Activated CD4-positive, alpha-beta T cell treated with anti-CD3 and anti-CD28 coated beads for 48 hours (primary cell): Measurements from ENCODE around the gene TTLL5.

Experiments used
- DNase-seq: peaks from one replicate; pipeline ENCODE4 v3.0.0-alpha.2; 2020

Gene TTLL5, protein sequence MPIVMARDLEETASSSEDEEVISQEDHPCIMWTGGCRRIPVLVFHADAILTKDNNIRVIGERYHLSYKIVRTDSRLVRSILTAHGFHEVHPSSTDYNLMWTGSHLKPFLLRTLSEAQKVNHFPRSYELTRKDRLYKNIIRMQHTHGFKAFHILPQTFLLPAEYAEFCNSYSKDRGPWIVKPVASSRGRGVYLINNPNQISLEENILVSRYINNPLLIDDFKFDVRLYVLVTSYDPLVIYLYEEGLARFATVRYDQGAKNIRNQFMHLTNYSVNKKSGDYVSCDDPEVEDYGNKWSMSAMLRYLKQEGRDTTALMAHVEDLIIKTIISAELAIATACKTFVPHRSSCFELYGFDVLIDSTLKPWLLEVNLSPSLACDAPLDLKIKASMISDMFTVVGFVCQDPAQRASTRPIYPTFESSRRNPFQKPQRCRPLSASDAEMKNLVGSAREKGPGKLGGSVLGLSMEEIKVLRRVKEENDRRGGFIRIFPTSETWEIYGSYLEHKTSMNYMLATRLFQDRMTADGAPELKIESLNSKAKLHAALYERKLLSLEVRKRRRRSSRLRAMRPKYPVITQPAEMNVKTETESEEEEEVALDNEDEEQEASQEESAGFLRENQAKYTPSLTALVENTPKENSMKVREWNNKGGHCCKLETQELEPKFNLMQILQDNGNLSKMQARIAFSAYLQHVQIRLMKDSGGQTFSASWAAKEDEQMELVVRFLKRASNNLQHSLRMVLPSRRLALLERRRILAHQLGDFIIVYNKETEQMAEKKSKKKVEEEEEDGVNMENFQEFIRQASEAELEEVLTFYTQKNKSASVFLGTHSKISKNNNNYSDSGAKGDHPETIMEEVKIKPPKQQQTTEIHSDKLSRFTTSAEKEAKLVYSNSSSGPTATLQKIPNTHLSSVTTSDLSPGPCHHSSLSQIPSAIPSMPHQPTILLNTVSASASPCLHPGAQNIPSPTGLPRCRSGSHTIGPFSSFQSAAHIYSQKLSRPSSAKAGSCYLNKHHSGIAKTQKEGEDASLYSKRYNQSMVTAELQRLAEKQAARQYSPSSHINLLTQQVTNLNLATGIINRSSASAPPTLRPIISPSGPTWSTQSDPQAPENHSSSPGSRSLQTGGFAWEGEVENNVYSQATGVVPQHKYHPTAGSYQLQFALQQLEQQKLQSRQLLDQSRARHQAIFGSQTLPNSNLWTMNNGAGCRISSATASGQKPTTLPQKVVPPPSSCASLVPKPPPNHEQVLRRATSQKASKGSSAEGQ (N-terminal part only)

DNA sequence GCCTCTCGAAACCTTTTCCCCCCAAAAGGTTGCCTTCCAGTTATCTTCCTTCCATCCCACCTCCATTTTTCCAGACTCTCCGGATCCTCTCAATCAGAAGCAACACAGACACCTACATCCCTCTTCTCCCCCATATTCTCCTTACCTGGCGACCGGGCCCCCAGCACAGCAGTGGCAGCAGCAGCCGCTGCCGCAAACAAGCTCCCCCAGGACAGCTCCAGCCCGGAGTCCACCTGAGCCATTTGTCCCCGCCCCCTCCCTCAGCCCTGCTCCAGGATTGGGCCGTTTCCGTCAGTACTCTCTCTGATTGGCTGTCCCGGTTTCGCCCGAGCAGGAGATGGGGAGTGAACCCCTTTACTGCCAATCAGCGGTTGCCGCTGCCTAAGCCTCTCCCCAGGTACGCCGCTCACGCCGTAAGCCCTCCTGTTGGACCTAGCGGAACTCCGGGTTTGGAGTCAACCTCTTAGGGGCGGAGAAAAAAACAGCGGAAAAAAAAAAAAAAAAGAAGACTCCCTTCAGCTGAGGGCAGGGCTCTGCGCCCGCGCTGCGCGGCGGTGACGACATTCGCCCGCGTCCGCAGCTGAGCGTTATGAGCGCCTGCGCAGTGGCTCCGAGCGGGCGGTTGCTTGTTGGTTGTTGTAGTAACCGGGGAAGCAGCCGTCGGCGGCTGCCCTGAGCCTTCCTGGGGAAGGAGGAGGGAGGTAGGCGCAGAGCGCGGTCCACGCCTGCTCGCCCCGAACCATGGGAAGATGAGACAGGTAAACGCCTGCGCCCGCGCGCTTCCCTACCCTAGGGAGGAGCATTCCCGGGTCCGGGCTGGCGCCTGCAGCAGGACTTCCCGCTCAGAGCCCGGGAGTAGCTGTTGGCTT is at the start of gene TTLL5, which contains the start of gene ERG28:
Gene TTLL5 (plus strand): TSS at position 617 of the 869 bp plus-strand sequence. CDS start 1,904 bp downstream, outside the sequence.
Gene ERG28 (minus strand): TSS at position 247 of the 869 bp plus-strand sequence. CDS start 3,374 bp downstream, outside the sequence.
- peak; percentile 97 for DNase-seq

DNA sequence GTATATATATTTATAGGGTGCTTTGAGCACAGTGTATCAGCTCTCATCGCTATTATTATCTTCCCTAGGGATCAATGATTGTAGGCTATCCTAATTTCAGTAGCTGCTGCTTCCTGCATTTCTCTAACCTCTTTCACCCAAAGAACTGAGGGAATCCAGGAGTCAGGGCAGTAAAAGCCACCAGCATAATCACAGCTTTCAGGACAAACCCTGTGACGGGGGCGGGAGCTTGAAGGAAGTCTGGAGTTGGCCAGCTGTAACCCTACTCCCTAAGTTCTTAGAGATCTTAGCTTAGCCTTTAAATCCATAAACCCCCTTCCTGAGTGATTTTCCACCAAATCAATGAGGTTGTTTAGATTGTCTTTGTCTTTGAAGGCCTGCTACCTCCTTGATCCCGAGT is 48.9 kb upstream of the TTLL5 start:
- DNase-seq: no peak

DNA sequence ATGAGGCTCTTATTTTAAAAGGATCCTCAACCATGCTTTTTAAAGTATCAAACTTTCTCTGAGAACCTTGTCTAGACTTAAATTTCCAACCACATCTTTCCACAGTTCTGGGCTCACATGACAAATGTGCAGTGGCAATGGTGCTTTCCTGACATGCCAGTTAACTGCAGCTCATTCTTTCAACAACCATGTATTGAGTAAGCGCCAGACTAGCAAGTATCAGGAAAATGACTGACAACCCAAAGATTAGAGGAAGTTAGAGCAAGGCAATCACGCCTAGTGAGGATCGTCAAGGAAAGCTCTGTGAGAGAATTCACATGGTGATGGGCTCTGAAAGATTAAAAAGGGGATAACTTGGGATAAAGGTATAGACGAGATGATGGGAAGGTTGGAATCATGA is 46.9 kb upstream of the TTLL5 start:
- DNase-seq: no peak

DNA sequence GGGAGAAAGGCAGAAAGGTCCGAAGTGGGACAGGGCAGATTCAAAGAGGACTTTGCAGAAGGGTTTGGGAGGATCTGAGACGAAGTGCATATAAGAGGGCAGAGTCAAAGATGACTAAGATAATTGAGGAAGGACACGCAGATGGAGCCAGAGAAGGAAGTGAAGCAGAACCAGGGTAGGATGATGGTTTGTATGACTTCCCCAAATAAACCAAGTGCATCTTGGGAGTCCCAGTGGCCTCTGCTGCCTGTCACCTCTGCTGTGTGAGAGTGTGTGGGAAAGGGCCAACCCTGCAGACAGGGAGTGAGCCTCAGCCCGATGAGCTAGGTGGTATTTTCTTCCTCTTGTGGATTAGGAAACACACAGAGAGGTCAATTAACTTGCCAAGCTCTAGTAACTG is 45.8 kb upstream of the TTLL5 start:
- no peak for DNase-seq

DNA sequence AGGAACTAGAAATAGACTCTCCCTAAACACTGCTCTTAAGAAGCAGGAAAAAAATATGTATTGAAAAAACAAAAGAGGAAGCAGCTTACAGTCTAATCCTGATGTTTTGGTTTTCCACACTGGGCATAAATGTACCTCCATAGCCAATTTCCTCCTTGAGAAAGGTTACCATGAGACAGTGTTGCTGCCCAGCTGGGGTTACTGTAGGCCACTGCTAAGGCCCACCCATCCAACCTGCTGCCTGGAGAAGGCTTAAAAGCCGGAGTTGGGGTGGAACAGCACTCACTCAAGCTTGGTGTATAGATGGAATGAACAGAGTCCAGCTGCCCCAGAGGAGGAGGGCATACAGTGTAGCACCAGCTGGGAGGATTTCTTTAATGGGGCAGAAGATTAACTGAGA is 41.5 kb upstream of the TTLL5 start:
- no peak for DNase-seq

DNA sequence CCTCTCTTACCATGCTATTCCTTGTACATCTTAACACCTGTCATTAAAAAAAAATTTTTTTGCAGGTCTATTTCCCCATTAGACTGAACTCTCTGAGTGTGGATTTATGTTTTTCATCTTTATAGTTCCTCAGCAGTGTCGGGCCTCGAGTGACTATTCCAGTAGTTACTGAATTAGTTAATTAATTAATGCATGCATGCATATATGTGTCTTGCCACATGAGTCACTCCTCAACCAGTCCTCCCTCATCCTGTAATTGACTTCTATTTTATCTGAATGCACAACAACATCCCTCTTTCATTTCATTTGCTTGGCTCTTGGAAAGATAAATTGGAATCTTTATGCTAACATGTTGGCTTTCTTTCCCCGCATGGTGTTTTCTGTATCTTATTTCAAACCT is 36.0 kb upstream of the TTLL5 start:
- DNase-seq: no peak

DNA sequence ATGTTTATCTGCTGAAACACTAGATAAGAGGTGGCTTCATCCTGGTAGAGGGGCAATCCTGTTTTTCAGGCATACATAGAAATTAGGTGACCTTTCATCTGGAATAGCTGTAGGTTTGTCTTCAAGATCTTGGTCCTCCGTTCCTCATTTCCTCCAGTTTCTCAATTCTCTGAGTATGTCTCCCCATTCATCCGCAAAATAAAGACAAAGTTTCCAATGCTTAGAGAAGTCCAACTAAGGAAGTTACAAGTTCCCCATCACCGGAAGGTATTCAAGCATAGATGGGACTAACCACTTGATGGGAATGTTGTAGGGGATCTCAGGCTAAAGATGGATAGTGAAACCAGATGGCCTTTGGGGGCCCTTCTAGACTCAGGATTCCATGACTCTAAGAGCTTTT is 34.6 kb upstream of the TTLL5 start:
- no peak for DNase-seq

DNA sequence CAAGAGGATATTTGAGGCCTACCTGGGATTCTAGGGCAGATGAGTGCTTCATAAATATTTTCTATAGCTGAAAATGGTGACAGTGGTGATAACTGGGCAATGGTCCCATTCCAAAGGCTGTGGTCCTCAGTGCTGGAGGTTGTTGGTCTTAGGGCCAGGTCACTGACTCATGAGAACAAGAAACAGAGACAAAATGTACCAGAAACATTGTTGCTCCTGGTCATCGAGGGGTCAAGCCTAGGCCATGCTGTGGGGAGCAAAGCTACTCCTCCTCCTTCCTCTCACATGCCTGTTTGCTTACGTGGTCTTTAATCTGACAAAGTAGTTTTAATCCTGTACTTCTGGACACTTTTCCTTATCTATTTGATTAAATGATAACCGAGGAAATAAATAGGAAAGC is 34.2 kb upstream of the TTLL5 start:
- no peak for DNase-seq

DNA sequence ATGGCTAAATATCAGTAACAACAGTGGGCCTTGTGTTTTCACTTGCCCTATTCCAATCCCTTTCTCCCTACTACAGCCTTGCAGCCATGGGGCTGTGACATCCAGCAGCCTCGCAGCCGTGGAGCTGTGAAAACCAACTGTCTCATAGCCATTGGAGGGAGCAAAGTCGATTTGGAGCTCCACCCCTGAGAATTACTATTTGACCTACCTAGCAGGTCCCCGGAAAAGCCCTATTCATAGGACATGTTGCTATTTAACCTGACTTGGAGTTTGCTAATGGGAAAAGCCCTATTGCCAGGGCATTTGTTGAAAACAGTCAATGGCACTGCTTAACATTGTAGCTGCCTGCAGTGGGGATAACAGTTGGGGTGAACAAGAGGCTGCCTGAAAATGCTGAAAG is 33.6 kb upstream of the TTLL5 start:
- no peak for DNase-seq

DNA sequence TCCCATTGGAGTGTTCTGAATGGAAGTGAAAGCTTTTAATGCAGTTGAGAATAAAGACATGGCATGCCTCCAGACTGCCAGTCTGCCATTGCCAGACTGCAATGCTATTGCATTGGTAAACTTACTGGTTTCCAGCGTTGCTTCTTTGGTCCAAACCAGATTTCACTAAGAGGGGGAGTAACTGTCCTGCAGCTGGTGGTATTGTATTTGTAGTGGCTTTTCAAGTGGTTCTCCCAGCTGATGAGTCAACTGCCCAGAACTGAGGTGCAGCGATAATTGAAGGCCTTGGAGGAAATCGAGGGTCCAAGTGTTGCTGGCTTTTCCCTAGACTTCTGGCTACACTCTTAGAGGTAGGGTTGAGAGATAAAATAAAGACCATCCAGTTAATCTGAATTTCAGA is 32.2 kb upstream of the TTLL5 start:
- DNase-seq: no peak

DNA sequence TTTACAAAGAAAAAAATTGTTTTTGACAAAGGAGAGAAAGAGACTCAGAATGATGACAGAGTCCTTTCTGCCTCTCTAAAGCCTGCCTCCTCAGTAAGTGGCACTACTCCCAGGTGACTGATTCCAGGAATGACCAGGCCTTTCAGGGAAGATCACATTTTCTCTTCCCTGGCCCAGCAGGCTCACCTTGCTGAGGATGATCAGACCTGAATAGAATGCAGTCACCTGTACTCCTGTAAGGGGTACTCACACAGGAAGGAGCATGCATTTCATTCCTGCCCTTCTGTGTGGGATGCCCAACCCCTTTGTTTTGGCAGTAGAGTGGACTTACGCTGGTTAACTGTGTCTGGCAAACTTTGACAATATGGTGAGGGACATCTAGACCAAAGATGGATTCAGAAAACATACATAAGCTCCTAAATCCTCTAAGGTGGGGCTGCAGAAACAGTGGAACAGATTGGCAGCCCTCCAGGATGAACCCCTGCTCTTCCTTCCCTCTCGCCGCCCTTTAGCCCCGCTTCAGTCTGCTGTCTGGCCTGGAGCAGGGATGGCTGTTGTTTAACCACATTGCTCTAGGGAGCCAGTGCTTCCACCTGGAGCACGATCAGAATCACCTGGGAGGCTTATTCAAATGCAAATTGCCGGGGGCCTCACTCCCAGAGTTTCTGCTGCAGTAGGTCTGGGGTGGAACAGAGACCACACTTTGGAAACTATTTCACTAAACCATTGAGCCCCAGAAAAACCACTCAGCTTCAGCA is 30.2 kb upstream of the TTLL5 start:
- no peak for DNase-seq

DNA sequence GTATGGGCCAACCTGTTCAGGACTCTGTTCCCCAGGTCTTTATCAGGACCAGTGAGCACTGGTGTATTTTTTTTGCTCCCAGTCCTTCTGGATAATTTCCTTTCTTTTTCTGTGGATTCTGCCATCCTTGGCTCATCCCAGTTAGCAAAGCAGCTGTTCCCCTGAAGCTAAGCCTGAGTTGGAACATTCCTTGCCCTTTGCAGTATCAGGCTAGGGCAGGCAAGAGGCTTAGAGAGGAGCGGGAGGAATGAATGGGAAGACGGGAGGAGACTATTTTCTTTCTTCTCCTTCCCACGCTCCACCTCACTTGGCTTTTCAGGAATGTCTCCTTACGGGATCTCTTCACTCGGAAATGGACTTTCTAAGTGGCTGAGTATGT is 29.6 kb upstream of the TTLL5 start:
- no peak for DNase-seq

DNA sequence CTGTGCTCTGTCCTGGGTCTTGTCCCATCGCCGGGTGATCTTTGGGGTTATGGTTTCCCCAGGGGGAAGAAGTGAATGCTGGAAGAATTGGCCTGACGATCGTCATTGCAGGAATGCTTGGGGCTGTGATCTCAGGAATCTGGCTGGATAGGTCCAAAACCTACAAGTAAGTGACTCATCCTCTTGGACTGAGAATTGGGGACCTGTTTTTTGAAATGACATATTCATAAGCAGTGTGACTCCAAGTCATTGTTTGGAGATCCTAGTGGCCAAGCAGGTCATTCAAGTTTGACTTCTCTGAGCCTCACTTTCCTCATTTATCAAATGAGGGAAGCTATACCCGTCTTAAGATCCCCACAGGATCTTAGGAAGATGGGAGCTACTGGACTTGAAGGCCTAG is 26.2 kb upstream of the TTLL5 start:
- no peak for DNase-seq

DNA sequence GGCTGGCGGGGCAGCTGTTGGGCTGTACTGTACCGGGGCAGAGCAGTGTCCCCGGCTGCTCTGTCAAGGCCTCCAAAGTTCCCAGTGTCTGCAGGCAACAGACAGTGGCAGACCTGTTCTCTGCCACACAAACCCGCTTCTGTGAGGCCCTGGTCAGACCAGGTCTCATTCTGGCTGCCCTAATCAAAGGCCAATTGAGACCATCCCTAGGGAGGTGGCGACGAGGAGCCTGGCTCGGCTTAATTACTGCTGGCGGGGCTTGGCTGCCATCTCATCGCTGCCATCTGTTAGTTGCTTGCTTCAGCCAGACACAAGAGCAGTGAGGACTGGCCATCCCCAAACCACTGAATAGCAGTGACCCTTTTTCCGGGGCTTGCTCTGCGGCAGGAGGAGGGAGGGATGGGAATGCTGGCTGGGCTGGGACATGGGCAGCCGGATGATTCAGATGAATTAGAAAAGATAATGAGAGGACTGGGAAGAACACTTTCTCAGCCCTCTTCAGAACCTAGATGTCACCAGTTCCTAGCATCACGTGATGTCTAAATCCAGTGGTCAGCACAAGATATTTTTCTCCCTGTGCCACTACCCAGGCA is 24.9 kb upstream of the TTLL5 start:
- DNase-seq: no peak

DNA sequence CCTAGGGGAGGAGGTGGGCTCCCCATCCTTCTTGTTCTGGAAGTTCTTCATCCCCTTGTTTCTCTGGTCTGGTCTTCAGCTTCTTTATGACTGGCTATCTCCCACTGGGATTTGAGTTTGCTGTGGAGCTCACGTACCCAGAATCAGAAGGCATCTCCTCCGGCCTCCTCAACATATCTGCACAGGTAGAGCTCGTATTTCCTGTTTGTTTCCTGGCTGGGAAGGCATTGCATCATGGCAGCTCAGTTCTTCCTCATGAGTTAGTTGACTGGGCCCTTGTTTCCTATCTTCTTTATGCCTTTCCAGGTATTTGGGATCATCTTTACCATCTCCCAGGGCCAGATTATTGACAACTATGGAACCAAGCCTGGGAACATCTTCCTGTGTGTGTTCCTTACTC is 20.2 kb upstream of the TTLL5 start:
- DNase-seq: no peak

DNA sequence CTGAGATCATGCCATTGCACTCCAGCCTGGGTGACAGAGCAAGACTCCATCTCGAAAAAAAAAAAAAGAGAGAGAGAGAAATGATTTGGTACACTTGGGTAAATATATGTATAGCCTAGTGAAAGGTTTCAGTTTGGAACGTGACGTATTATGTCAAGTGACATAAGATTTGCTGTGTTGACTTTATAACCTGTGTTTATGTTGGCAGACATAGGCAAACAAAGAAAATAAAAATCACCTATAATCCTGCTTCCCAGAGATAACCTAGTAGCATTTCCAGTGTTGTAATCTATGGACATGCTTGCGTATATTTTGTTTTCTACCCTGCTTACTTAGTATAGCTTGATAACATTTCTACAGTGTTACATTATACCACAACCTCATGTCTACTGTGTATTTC is 17.1 kb upstream of the TTLL5 start:
- no peak for DNase-seq

DNA sequence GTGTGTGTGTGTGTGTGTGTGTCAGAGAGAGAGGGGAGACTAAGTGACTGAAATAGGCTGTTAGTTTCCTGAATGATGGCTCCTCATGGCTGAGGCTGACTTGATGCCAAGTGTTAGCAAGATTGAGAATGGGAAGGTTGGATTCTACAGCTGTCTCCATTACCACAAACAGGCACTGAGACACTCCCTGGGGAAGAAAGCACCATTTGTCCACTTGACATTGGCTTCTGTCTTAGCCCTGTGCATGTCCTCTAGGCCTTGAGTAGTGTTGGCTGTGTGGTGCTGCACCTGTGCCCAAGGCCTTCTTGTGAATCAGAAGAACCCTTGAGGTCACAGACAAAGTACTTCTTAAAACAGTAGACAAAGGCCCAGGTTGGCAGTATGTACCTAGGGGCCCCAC is 16.0 kb upstream of the TTLL5 start:
- DNase-seq: no peak

DNA sequence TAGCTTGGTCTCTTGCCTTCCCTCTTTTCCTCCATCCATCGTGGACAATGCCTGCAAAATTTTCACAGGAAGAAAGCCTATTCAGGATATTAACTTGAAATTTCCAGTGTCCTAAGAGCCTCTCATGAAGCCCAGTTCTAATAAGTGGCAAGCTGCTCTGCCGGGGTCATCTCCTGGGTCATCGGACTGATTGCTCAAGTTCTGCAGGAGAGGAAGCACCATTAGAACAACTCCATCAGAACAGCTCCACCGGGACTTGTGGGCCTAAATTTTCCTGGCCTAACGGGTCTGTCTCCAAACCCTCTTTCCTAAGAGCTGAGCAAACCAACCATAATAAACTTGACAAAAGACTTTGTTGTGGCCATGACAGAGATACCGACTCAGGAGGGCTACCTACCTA is 14.3 kb upstream of the TTLL5 start:
- no peak for DNase-seq

DNA sequence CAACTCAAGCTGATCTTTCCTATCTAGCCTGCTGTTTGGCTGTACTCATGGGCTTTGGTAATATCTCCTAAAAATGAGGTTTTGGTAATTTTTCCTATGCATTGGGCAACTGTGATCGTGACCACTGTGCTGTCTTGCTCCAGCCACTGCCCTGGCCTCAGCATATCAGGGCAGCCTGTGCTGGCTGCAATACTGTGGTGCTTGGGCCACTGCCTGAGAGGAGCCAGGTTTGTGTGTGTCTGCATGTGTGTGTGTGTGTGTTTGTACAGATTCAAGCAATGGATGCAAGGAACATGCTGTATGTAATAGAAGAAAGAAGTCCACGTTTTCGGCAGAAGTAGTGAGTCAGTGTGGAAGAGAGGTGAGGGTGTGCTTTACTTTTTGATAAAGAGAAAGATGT is 13.4 kb upstream of the TTLL5 start:
- no peak for DNase-seq

DNA sequence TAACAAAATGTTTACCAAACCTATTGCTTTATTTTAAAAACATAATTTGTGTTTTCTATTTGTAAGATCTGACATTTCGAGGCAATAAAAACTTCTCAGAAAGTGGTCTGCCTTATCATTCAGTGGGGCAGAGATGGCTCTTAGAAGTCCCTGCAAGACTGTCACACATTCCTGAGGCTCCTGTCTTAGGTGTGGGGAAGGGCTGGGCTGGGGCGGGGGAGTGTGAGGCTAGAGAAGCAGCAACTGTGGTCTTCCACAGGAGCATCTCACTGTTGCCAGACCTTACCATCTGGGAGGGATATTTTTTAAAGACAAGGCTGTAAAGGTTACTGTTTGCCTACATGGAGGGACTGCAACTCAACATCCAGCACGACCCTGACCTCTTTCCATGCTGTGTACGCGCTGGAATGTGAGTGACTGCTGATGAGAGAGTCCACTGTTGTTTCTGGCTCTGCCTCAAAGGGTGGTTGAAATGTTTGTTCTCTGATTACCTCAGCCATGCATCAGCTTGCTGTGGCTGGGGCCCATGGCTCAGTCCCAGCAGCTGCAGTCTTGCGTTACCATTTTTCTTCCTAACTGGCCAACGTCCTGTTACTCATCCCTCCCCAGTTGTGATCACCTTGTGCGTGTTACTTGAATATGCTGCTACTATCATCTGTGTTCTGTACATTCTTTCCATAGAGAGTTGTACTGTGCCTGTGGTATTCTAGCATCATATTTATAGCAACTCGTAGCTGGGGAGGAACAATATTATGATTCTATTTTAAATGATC is 12.8 kb upstream of the TTLL5 start:
- DNase-seq: no peak
